Smooth muscle cell (in vitro differentiated cells): ENCODE results near the gene VEPH1. TPM values are rescaled to one million over a fixed set of nuclear protein-coding genes. Genes with fewer than 3 reads are reported as not detected.

Source experiments
- DNase-seq: peaks from one replicate; lab custom pipeline; 2025; ENCODE audit not compliant: unreplicated experiment; lab: John Stamatoyannopoulos, UW
- H2AFZ ChIP-seq: fragments of 200-600 bp; sonication (generic); 2 replicates; pipeline ENCODE4 v1.6.0; 2016; ENCODE audit warnings: antibody characterized with exemption, low read depth, mild to moderate bottlenecking
- H3F3A ChIP-seq: fragments of 200-600 bp; sonication (generic); 2 replicates; pipeline ENCODE4 v1.6.0; 2017; ENCODE audit warnings: antibody characterized with exemption, low read depth
- H3K27ac ChIP-seq: fragments of 200-600 bp; sonication (generic); 2 replicates; pipeline ENCODE4 v1.5.1; 2016; ENCODE audit warnings: low read depth, mild to moderate bottlenecking
- H3K27me3 ChIP-seq: fragments of 200-600 bp; sonication (generic); 2 replicates; pipeline ENCODE4 v1.6.1; 2016; ENCODE audit warnings: low read depth, mild to moderate bottlenecking
- H3K36me3 ChIP-seq: fragments of 200-600 bp; sonication (generic); 2 replicates; pipeline ENCODE4 v1.5.1; 2016; ENCODE audit warnings: low read depth
- H3K4me1 ChIP-seq: fragments of 200-600 bp; sonication (generic); 2 replicates; pipeline ENCODE4 v1.5.1; 2016; ENCODE audit warnings: low read depth
- H3K4me2 ChIP-seq: fragments of 200-600 bp; sonication (generic); 2 replicates; pipeline ENCODE4 v1.6.0; 2016; ENCODE audit warnings: mild to moderate bottlenecking
- H3K4me3 ChIP-seq: fragments of 200-600 bp; sonication (generic); 2 replicates; pipeline ENCODE4 v1.5.1; 2016; ENCODE audit warnings: mild to moderate bottlenecking
- H3K79me2 ChIP-seq: fragments of 200-600 bp; sonication (generic); 2 replicates; pipeline ENCODE4 v1.6.0; 2016; ENCODE audit warnings: low read depth, mild to moderate bottlenecking
- H3K9ac ChIP-seq: fragments of 200-600 bp; sonication (generic); 2 replicates; pipeline ENCODE4 v1.6.0; 2016; ENCODE audit warnings: low read depth
- H3K9me3 ChIP-seq: fragments of 200-600 bp; sonication (generic); replicated peaks from 2 replicates; pipeline ENCODE4 v1.5.1; 2016; ENCODE audit warnings: low read depth
- H4K20me1 ChIP-seq: fragments of 200-600 bp; sonication (generic); 2 replicates; pipeline ENCODE4 v1.6.0; 2016; ENCODE audit warnings: low read depth
- CTCF ChIP-seq: fragments of 200-600 bp; sonication (generic); IDR thresholded peaks from 2 replicates; pipeline ENCODE4 v1.5.1; 2017; ENCODE audit warnings: borderline replicate concordance, mild to moderate bottlenecking, antibody characterized with exemption; ENCODE audit not compliant: insufficient read depth, poor library complexity, severe bottlenecking
- WGBS: methylation state at CpG from one replicate; pipeline ENCODE4 v1.1.7; 2016; ENCODE audit warnings: low lambda C conversion rate; 5-methylcytosine and 5-hydroxymethylcytosine counted together
- polyA plus RNA-seq: library from polyadenylated mRNA; unstranded; fragments of >200 nt; fragmentation: Nextera tagmentation; extraction: Ambion mirVana; gene quantifications from 2 replicates; pipeline ENCODE4 v1.2.1, GENCODE V29; 2016
- total RNA-seq: library from RNA; depleted of rRNA; stranded (reverse); fragments of >200 nt; gene quantifications from 2 replicates; pipeline ENCODE4 v1.2.3, GENCODE V29; 2014

Gene VEPH1
- total and polyA plus RNA-seq, 2 experiments from 2014 or later, result 0.58 to 3.0 TPM

- H3K79me2 ChIP-seq, result no peaks in the 10 kb centered on the region
- no peak overlapping the region for H3K4me3 ChIP-seq
- 95% methylated on average over 2 of the region's 2 CpGs for WGBS
- no peaks in the 10 kb centered on the region for H3K4me1 ChIP-seq
- no peaks in the 10 kb centered on the region for H3F3A ChIP-seq
- no peak for DNase-seq
- H4K20me1 ChIP-seq, result no peaks in the 10 kb centered on the region
- H3K4me2 ChIP-seq, result no peak overlapping the region
- H3K27me3 ChIP-seq, result no peaks in the 10 kb centered on the region
- TF ChIP-seq CTCF, result no peak
- no peaks in the 10 kb centered on the region for H3K9me3 ChIP-seq
- no peaks in the 10 kb centered on the region for H3K36me3 ChIP-seq
- no peak overlapping the region for H3K9ac ChIP-seq
- no peak overlapping the region for H3K27ac ChIP-seq
- no peak overlapping the region for H2AFZ ChIP-seq
These were observed 282.3 kb downstream of the VEPH1 start for GRCh38 chr3:157220883-157221282.

GRCh38 chr3:157220211-157220610 is 283.0 kb downstream of the VEPH1 start:
- no peak overlapping the region for H3K4me2 ChIP-seq
- no peak overlapping the region for H3K4me3 ChIP-seq
- H3K4me1 ChIP-seq, result no peaks in the 10 kb centered on the region
- no peaks in the 10 kb centered on the region for H4K20me1 ChIP-seq
- WGBS, result 89% methylated on average over 1 of the region's 1 CpG
- no peaks in the 10 kb centered on the region for H3K79me2 ChIP-seq
- no peak overlapping the region for H2AFZ ChIP-seq
- H3F3A ChIP-seq, result no peaks in the 10 kb centered on the region
- no peak for DNase-seq
- no peaks in the 10 kb centered on the region for H3K27me3 ChIP-seq
- H3K27ac ChIP-seq, result no peak overlapping the region
- TF ChIP-seq CTCF, result no peak
- H3K36me3 ChIP-seq, result no peaks in the 10 kb centered on the region
- H3K9ac ChIP-seq, result no peak overlapping the region
- H3K9me3 ChIP-seq, result no peaks in the 10 kb centered on the region

- Histone ChIP-seq H4K20me1 (no peaks in the 10 kb centered on the region), H3K27ac (no peak overlapping the region), H3K4me2 (no peak overlapping the region), H3K79me2 (no peaks in the 10 kb centered on the region), H3K4me1 (no peaks in the 10 kb centered on the region), H3K27me3 (no peaks in the 10 kb centered on the region), H3K9me3 (no peaks in the 10 kb centered on the region), H2AFZ (no peak overlapping the region), H3K4me3 (no peak overlapping the region), H3K36me3 (no peaks in the 10 kb centered on the region), H3K9ac (no peak overlapping the region), H3F3A (no peaks in the 10 kb centered on the region)
- no peak for TF ChIP-seq CTCF
- no peak for DNase-seq
- 93% methylated on average over 3 of the region's 3 CpGs for WGBS
These were observed 284.0 kb downstream of the VEPH1 start for GRCh38 chr3:157219215-157219614.

Other genes starting within 250 kb of the VEPH1 start
- 12.4 and 15.1 TPM in 2 replicates for gene PTX3, start 66.6 kb downstream of the VEPH1 start, total RNA-seq
- 11.6 and 18.4 TPM in 2 replicates for gene PTX3, start 66.6 kb downstream of the VEPH1 start, polyA plus RNA-seq